ENCODE measurements around the gene TGM2.

TGM2 gene

DNA sequence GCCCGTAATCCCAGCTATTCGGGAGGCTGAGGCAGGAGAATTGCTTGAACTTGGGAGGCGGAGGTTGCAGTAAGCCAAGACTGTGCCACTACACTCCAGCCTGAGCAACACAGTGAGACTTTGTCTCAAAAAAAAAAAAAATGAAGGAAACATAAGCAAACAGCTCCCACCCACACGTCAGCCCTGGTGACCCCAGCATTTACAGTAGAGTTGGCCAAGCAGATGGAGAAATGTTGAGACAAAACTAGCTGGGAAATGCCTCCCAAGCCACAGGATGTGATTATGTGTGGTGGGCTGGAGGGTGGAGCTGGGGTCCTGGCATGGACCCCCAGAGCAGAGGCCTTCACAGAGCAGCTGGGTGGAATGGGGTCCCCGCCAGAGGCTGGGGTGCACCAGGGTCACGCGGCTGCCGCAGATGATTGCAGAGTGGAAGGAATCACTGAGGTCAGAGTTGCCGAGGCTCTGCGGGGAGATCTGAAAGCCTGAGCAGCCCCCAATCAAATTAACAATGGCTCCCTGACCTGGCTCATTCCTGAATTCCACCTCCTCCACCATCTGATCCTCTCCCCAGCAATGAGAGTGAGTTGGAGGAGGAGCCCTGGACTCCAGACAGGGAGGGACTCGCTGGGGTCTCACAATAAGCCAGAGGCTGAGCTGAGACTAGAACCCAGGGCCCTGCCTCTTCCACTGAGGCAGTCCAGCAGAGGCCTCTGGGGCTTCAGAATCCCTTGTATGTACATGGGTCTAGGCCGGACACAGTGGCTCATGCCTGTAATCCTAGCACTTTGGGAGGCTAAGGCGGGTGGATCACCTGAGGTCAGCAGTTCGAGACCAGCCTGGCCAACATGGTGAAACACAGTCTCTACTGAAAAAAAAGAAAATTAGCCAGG lies 34.7 kb upstream of the TGM2 start:
- peak; percentile 26 for DNase-seq

DNA sequence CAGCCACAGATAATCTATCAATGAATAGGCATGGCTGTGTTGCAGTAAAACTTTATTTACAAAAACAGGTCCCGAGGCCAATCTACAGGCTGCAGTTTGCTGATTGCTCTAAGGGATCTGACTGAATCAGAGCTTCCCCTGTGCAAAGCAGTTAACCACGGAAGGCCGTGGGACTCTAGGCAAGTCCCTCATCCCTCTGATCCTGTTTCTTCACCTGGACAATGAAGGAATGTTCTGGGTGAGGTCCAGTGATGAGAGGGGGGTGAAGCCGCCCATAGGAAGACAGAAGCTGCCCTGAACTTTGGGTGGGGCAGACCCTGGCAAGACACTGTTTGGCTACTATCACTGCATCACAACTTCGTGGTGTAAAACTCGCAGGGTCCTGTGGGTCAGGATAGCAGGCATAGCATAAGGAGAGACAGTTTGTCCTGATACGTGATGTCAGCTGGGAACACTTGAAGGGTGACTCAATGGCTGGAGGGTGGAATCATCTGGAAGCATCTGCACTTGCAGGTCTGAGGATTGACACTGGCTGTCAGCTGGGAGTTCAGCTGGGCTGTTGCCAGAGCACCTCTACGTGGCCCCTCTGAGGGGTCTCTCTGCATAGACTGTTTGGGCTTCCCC lies 33.3 kb upstream of the TGM2 start:
- DNase-seq: no peak

DNA sequence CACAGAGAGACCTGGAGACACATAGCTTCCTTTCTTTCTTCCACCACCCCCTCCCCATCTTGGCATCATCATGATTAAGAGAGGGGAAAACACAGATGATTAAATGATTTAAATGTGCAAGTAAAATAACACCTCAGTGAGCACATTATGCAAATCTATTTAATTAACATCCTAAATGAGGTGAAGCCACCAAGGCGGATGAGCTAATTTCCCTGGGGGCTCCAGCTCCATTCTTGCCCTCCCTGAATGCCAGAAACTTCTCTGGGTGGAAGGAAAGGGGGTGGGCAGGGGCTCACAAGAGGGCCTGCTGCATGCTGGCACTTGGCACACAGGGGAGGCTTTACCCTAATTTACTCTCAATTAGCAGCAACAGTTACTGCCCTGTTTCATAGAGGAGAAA lies 32.5 kb upstream of the TGM2 start:
- no peak for DNase-seq

GRCh38 chr20:38197217-38197616 lies 32.1 kb upstream of the TGM2 start:
- no peak for DNase-seq

- no peak for DNase-seq
Measured at GRCh38 chr20:38196592-38196991, 31.5 kb upstream of the TGM2 start.

GRCh38 chr20:38196076-38196475 lies 31.0 kb upstream of the TGM2 start:
- DNase-seq: no peak

DNA sequence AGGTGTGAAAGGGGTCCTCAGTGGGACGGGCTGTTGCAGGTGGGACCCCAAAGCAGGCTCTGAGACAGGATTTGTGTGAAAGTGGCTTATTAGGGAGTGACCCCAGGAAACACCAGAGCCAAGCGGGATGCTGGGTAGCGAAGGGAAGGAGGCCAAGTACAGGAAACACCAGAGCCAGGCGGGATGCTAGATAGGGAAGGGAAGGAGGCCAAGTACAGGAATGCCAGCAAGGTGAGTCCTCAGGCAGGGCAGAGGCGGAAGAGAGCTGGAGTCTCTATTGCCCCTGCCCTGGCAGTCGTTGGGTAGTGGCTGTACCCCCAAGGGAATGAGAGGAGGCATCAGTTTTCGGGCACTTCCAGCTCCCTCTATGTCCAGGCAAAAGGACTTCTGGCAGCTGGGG lies 30.5 kb upstream of the TGM2 start:
- DNase-seq: no peak

DNA sequence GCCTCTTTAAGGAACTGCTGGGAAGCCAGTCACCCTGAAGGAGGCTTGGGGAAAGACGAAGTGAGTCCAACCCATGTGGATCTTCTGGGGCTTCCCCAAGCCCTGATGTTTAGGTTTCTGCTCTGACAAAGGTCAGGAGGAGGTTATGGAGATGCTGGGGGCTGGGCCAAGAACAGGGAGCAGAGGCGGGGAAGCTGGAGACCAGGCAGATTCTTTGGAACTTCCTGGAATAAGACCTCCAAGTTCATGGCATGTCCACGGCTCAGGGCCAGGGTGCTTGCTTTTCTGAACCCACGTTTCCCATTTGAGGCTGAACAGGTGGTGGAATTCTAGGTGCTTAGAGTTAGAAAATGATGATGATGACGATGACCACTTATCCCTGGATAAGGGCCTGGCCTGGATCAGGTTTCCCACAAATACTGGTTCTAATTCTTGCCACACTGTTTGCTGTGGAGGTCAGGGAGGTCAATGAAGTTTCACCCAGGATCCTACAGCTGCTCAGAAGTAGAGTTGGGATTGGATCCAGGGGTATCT lies 30.0 kb upstream of the TGM2 start:
- DNase-seq: peak; percentile 13

- DNase-seq: peak; percentile 15
Measured at GRCh38 chr20:38193586-38194105, 28.6 kb upstream of the TGM2 start.

- no peak for DNase-seq
Measured at GRCh38 chr20:38192323-38192885, 27.3 kb upstream of the TGM2 start.

- DNase-seq: peak; percentile 15
Measured at GRCh38 chr20:38191654-38192053, 26.6 kb upstream of the TGM2 start.

GRCh38 chr20:38190936-38191371 lies 25.9 kb upstream of the TGM2 start:
- DNase-seq: peak; percentile 28

DNA sequence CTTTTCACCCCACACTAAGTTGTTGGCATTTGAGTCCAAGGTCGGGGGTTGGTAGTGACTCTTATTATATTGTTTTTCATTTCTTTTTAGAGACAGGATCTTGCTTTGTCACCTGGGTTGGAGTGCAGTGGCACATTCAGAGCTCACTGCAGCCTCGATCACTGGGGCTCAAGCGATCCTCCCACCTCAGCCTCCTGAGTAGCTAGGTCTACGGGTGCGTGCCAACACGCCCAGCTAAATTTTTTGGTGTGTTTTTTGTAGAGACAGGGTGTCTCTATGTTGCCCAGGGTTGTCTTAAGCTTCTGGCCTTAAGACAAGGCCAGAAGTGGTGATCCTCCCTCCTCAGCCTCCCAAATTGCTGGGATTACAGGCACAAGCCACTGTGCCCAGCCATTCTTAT lies 25.1 kb upstream of the TGM2 start:
- no peak for DNase-seq

DNA sequence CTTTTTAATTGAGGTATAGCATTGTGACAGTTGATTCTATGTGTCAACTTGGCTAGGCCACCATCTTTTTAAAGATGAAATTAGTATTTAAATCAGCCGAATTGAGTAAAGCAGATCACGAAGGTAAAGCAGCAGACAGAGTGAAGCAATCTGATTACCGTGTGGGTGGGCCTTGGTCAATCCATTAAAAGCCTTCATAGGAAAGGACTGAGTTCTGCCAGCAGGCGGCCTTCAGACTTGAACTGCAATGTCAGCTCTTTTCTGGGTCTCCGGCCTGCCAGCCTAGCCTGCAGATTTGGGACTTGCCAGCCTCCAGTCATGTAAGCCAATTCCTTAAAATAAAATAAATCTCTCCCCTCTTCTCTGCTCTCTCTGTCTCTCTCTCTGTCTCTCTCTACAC lies 22.4 kb upstream of the TGM2 start:
- peak; percentile 32 for DNase-seq

DNA sequence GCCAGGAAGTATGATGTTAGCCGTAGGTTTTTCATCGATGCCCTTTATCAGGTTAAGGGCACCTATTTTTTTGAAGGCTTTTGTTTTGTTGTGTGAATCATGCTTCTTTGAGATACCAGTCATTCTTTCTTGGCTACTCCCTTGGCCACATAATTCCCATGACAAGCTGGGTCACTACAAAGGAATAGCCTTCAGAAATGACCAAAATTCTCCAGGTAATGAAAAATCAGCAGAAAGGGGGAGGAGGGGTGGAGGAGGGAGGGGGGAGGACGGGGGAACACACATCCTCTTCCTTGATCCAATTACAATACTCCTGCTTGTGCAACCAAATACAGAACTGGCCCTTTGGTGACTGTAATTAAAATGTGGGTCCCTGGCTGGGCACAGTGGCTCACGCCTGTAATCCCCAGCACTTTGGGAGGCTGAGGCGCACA lies 21.7 kb upstream of the TGM2 start:
- DNase-seq: no peak

DNA sequence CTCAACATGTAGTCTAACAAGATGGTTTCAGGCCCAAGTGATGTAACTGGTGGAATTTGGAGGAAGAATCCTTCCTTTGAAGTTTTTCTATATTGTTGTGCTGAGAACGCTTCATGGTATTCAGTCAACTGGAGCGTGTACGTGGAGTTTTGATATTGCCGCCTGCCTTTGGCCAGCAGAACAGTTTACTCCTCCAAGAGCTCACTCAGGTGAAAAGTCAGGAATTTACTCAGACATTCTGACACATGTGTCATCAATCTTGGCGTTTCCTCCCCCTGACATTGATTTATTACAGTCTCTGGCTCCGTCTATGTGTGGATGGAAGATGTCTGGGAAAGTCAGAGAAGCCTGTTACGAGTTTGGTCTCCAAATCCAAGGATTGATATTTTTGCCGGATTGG lies 19.0 kb upstream of the TGM2 start:
- DNase-seq: peak; percentile 25

DNA sequence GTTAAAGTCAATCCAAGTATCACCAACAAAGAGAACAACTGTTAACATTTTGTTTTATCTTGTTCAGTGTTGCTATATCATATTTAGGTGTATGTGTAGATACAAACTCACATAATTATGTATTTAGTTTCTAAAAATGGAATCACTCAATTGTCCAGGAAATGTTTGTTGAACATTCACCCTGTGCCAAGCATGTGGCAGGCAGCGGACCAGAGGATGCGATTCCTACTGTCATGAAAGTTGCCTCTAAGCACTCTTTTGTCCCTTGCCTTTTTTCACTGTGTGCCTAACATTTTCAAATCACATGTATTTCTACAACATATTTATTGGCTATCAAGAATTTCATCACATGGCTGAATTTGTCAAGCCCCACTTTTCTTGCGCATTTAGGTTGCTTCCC lies 16.9 kb upstream of the TGM2 start:
- DNase-seq: no peak

GRCh38 chr20:38181207-38181801 lies 16.2 kb upstream of the TGM2 start:
- DNase-seq: no peak

GRCh38 chr20:38180781-38181180 lies 15.7 kb upstream of the TGM2 start:
- DNase-seq: no peak

DNA sequence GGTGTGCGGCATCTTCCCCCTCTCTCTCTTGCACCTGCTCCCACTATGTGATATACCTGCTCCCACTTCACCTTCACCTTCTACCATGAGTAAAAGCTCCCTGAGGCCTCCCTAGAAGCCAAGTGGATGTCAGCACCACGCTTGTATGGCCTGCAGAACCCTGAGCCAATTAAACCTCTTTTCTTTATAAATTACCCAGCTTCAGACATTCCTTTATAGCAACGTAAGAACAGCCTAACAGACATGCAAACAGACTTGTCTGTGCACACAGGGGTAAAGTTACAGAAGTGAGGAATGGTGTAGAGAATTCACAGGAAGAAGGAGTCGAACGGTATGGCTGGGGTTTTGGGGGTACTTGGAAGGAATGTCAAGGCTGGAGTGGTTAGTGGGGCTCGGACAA lies 14.8 kb upstream of the TGM2 start:
- no peak for DNase-seq

DNA sequence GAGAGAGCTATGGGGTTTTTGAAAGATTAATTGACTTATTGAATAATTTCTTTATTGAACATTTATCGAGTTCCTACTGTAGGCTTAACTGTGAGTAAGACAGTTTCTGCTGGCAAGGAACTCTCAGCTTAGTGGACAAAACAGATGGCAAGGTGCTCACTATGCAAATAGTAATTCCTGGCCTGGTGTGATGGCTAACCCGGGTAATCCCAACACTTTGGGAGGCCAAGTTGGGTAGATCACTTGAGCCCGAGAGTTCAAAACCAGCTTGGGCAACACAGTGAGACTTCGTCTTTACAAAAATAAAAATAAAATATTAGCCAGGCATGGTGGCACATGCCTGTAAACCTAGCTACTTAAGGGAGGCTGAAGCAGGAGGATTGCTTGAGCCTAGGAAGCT lies 13.5 kb upstream of the TGM2 start:
- DNase-seq: no peak

DNA sequence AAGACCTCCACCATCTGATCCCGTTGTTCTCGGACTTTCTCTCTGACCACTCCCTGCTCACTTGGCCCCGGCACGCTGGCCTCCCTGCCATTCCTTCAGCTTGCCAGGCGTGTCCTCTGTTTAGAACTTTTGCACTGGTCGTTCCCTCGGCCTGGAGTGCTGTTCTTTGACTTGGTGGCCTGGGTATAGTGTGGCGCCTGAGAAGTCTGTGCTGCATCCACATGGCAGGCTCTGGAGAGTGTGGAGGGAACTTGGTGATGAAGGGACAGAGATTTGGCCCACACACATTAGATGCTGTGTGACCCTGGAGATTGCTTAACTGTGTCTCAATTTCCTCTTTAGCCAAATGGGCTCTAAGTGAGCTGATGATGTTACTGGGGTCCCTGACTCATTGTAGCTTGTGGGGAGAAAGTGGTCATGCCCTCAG lies 13.0 kb upstream of the TGM2 start:
- no peak for DNase-seq

- no peak for DNase-seq
Measured at GRCh38 chr20:38177201-38177600, 12.1 kb upstream of the TGM2 start.
